ENCODE data around the gene ZNF554.
A peak's percentile ranks its signal among the peaks of the same experiment; 100 is the strongest.

ZNF554 gene

GRCh38 chr19:2819540-2820111, at the start of gene ZNF554:
TSS of gene ZNF554 (plus strand) at chr19:2819868. CDS start at chr19:2820072, 204 bp downstream.
- Mint-ChIP-seq H3K9me3 (peaks cover 3% of the 10 kb centered on the region), H3K4me3 (peak within 1 kb of the TSS; percentile 92 to 96 (median 94)), H3K27me3 (ENCODE audit: low read depth) (no peaks in the 10 kb centered on the region), H3K27ac (peak within 1 kb of the TSS in 1 of 3 experiments; percentile 43), H3K36me3 (ENCODE audit: low read depth) (peaks cover 23% of the 10 kb centered on the region), H3K4me1 (no peaks in the 10 kb centered on the region)
- TF ChIP-seq CTCF (IDR thresholded peaks at IDR 0.05; ENCODE audit: unreplicated experiment in 3 of 3) = peak; percentile 95 to 98 (median 96)

GRCh38 chr19:2770055-2771013, 49.3 kb upstream of the ZNF554 start:
- peaks cover 33% of the 10 kb centered on the region for H3K4me1 Mint-ChIP-seq
- H3K9me3 Mint-ChIP-seq = no peaks in the 10 kb centered on the region
- H3K27me3 Mint-ChIP-seq (ENCODE audit: low read depth) = no peaks in the 10 kb centered on the region
- peaks cover 9% of the 10 kb centered on the region for H3K36me3 Mint-ChIP-seq (ENCODE audit: low read depth)
- TF ChIP-seq CTCF (IDR thresholded peaks at IDR 0.05; ENCODE audit: unreplicated experiment in 3 of 3) = no peak
- peak overlapping the region; percentile 27 to 64 (median 63) for H3K27ac Mint-ChIP-seq
- no peak overlapping the region for H3K4me3 Mint-ChIP-seq

GRCh38 chr19:2771786-2772674, 47.6 kb upstream of the ZNF554 start:
- Mint-ChIP-seq H3K27me3 (ENCODE audit: low read depth) (no peaks in the 10 kb centered on the region), H3K27ac (peak overlapping the region; percentile 75 to 94 (median 86)), H3K4me1 (peaks cover 44% of the 10 kb centered on the region), H3K9me3 (no peaks in the 10 kb centered on the region), H3K36me3 (ENCODE audit: low read depth) (peaks cover 14% of the 10 kb centered on the region), H3K4me3 (peak overlapping the region in 2 of 3 experiments; percentile 67 to 73)
- no peak for TF ChIP-seq CTCF (IDR thresholded peaks at IDR 0.05; ENCODE audit: unreplicated experiment in 3 of 3)

GRCh38 chr19:2774083-2774679, 45.5 kb upstream of the ZNF554 start:
- Mint-ChIP-seq H3K9me3 (no peaks in the 10 kb centered on the region), H3K27ac (peak overlapping the region; percentile 63 to 93 (median 72)), H3K4me1 (peaks cover 56% of the 10 kb centered on the region), H3K27me3 (ENCODE audit: low read depth) (no peaks in the 10 kb centered on the region), H3K36me3 (ENCODE audit: low read depth) (peaks cover 17% of the 10 kb centered on the region), H3K4me3 (peak overlapping the region in 2 of 3 experiments; percentile 69 to 82)
- no peak for TF ChIP-seq CTCF (IDR thresholded peaks at IDR 0.05; ENCODE audit: unreplicated experiment in 3 of 3)

GRCh38 chr19:2774953-2775555, 44.6 kb upstream of the ZNF554 start:
- H3K27ac Mint-ChIP-seq = peak overlapping the region; percentile 70 to 91 (median 90)
- peaks cover 57% of the 10 kb centered on the region for H3K4me1 Mint-ChIP-seq
- no peaks in the 10 kb centered on the region for H3K27me3 Mint-ChIP-seq (ENCODE audit: low read depth)
- H3K9me3 Mint-ChIP-seq = no peaks in the 10 kb centered on the region
- H3K4me3 Mint-ChIP-seq = peak overlapping the region in 2 of 3 experiments; percentile 49 to 82
- no peak for TF ChIP-seq CTCF (IDR thresholded peaks at IDR 0.05; ENCODE audit: unreplicated experiment in 3 of 3)
- peaks cover 19% of the 10 kb centered on the region for H3K36me3 Mint-ChIP-seq (ENCODE audit: low read depth)
